HG03066 (cell line): ENCODE measurements around the gene SLC37A1.

ENCODE experiments used
- ATAC-seq: cut with Tn5 transposase; IDR thresholded peaks from one replicate; pipeline ENCODE4 v1.9.1; 2021; ENCODE audit warnings: low read depth; ENCODE audit not compliant: unreplicated experiment

Gene SLC37A1

GRCh38 chr21:42586406-42586805, 72.8 kb downstream of the SLC37A1 start:
- ATAC-seq = no peak

GRCh38 chr21:42587036-42587435, 73.4 kb downstream of the SLC37A1 start:
- no peak for ATAC-seq

GRCh38 chr21:42590431-42591131, 76.9 kb downstream of the SLC37A1 start:
- ATAC-seq = no peak

GRCh38 chr21:42591170-42591869, 77.7 kb downstream of the SLC37A1 start:
- ATAC-seq = no peak

- ATAC-seq = no peak
Observed at GRCh38 chr21:42592156-42592820, 78.6 kb downstream of the SLC37A1 start.

- ATAC-seq = no peak
Observed at GRCh38 chr21:42593007-42593814, 79.6 kb downstream of the SLC37A1 start.

GRCh38 chr21:42594616-42595282, 81.1 kb downstream of the SLC37A1 start:
- no peak for ATAC-seq

- no peak for ATAC-seq
Observed at GRCh38 chr21:42595283-42596187, 81.9 kb downstream of the SLC37A1 start.

GRCh38 chr21:42596657-42597056, 83.0 kb downstream of the SLC37A1 start:
- no peak for ATAC-seq

- no peak for ATAC-seq
Observed at GRCh38 chr21:42597487-42598158, 84.0 kb downstream of the SLC37A1 start.

- no peak for ATAC-seq
Observed at GRCh38 chr21:42598159-42598735, 84.6 kb downstream of the SLC37A1 start.

GRCh38 chr21:42599486-42599885, 85.8 kb downstream of the SLC37A1 start:
- ATAC-seq = no peak

GRCh38 chr21:42599962-42600361, 86.3 kb downstream of the SLC37A1 start:
- no peak for ATAC-seq

- no peak for ATAC-seq
Observed at GRCh38 chr21:42601656-42602055, 88.0 kb downstream of the SLC37A1 start.

- no peak for ATAC-seq
Observed at GRCh38 chr21:42607102-42607501, 93.5 kb downstream of the SLC37A1 start.

- ATAC-seq = no peak
Observed at GRCh38 chr21:42607525-42608102, 94.0 kb downstream of the SLC37A1 start.

- no peak for ATAC-seq
Observed at GRCh38 chr21:42608446-42608845, 94.8 kb downstream of the SLC37A1 start.

GRCh38 chr21:42609811-42610210, 96.2 kb downstream of the SLC37A1 start:
- ATAC-seq = no peak
